ENCODE data around the gene POGLUT2.
A peak's percentile ranks its signal among the peaks of the same experiment; 100 is the strongest.

POGLUT2 gene

GRCh38 chr13:102799426-102800144 lies 809 bp upstream of the POGLUT2 start:
- TF ChIP-seq CTCF (IDR thresholded peaks at IDR 0.05) = no peak
- Mint-ChIP-seq H3K9me3 (no peaks in the 10 kb centered on the region), H3K27me3 (ENCODE audit: low read depth, poor library complexity) (no peaks in the 10 kb centered on the region), H3K4me3 (peak overlapping the region; percentile 97), H3K27ac (no peak overlapping the region), H3K4me1 (peaks cover 32% of the 10 kb centered on the region), H3K36me3 (ENCODE audit: low read depth) (peaks cover 11% of the 10 kb centered on the region)
- peak; percentile 59 for DNase-seq

- H3K27me3 Mint-ChIP-seq (ENCODE audit: low read depth, poor library complexity) = no peaks in the 10 kb centered on the region
Observed at GRCh38 chr13:102793611-102794355, 5.0 kb downstream of the POGLUT2 start.

GRCh38 chr13:102792396-102792795 lies 6.4 kb downstream of the POGLUT2 start:
- DNase-seq = no peak
- H3K4me3 Mint-ChIP-seq = no peak overlapping the region
- peak overlapping the region; percentile 71 for H3K27ac Mint-ChIP-seq
- no peaks in the 10 kb centered on the region for H3K9me3 Mint-ChIP-seq
- H3K27me3 Mint-ChIP-seq (ENCODE audit: low read depth, poor library complexity) = no peaks in the 10 kb centered on the region
- TF ChIP-seq CTCF (IDR thresholded peaks at IDR 0.05) = no peak
- H3K36me3 Mint-ChIP-seq (ENCODE audit: low read depth) = peaks cover 59% of the 10 kb centered on the region
- H3K4me1 Mint-ChIP-seq = peaks cover 7% of the 10 kb centered on the region

More at GRCh38 chr13:102793611-102794355, 5.0 kb downstream of the POGLUT2 start:
- peaks cover 47% of the 10 kb centered on the region for H3K36me3 Mint-ChIP-seq (ENCODE audit: low read depth)
- no peak overlapping the region for H3K27ac Mint-ChIP-seq
- DNase-seq = no peak
- no peak overlapping the region for H3K4me3 Mint-ChIP-seq
- TF ChIP-seq CTCF (IDR thresholded peaks at IDR 0.05) = no peak
- H3K9me3 Mint-ChIP-seq = no peaks in the 10 kb centered on the region
- peaks cover 19% of the 10 kb centered on the region for H3K4me1 Mint-ChIP-seq

- Mint-ChIP-seq H3K9me3 (no peaks in the 10 kb centered on the region), H3K36me3 (ENCODE audit: low read depth) (peaks cover 59% of the 10 kb centered on the region), H3K4me3 (no peak overlapping the region), H3K27ac (no peak overlapping the region), H3K4me1 (no peaks in the 10 kb centered on the region), H3K27me3 (ENCODE audit: low read depth, poor library complexity) (no peaks in the 10 kb centered on the region)
- TF ChIP-seq CTCF (IDR thresholded peaks at IDR 0.05) = no peak
- no peak for DNase-seq
Observed at GRCh38 chr13:102788683-102789082, 10.1 kb downstream of the POGLUT2 start.

- Mint-ChIP-seq H3K4me3 (no peak overlapping the region), H3K27ac (no peak overlapping the region), H3K27me3 (ENCODE audit: low read depth, poor library complexity) (no peaks in the 10 kb centered on the region), H3K9me3 (peaks cover 28% of the 10 kb centered on the region), H3K4me1 (no peaks in the 10 kb centered on the region), H3K36me3 (ENCODE audit: low read depth) (peaks cover 67% of the 10 kb centered on the region)
- no peak for TF ChIP-seq CTCF (IDR thresholded peaks at IDR 0.05)
- DNase-seq = no peak
Observed at GRCh38 chr13:102784483-102784882, 14.3 kb downstream of the POGLUT2 start.

Measured in nephron progenitor cell (in vitro differentiated cells).